Skeletal muscle satellite cell (primary cell): ENCODE results near the gene DISP2.
A peak's percentile ranks its signal among the peaks of the same experiment; 100 is the strongest.

ENCODE experiments used
- H3K27me3 ChIP-seq: 2 replicates; pipeline ENCODE4 v1.7.0; 2013; ENCODE audit warnings: low read length; ENCODE audit not compliant: control insufficient read depth, insufficient read depth
- H3K36me3 ChIP-seq: 2 replicates; pipeline ENCODE4 v1.7.0; 2013; ENCODE audit warnings: mild to moderate bottlenecking, control low read depth, low read length; ENCODE audit not compliant: insufficient read depth
- H3K4me1 ChIP-seq: 2 replicates; pipeline ENCODE4 v1.7.0; 2013; ENCODE audit warnings: low read length; ENCODE audit not compliant: control insufficient read depth, insufficient read depth
- H3K4me2 ChIP-seq: 2 replicates; pipeline ENCODE4 v1.7.0; 2013; ENCODE audit warnings: mild to moderate bottlenecking, low read length
- H3K4me3 ChIP-seq: 2 replicates; pipeline ENCODE4 v1.7.0; 2013; ENCODE audit warnings: low read length
- H3K9ac ChIP-seq: 2 replicates; pipeline ENCODE4 v1.7.0; 2013; ENCODE audit warnings: mild to moderate bottlenecking, low read depth, low read length, moderate library complexity
- H3K9me3 ChIP-seq: replicated peaks from 2 replicates; pipeline ENCODE4 v1.7.0; 2013; ENCODE audit warnings: mild to moderate bottlenecking, control low read depth, low read length

The DISP2 gene

GRCh38 chr15:40388941-40389823 is 31.2 kb downstream of the DISP2 start:
- Histone ChIP-seq H3K36me3 (peaks cover 51% of the 10 kb centered on the region), H3K9ac (no peak overlapping the region), H3K27me3 (no peaks in the 10 kb centered on the region), H3K9me3 (no peaks in the 10 kb centered on the region), H3K4me1 (peaks cover 11% of the 10 kb centered on the region), H3K4me2 (no peak overlapping the region), H3K4me3 (no peak overlapping the region)

- Histone ChIP-seq H3K4me1 (peaks cover 7% of the 10 kb centered on the region), H3K36me3 (peaks cover 55% of the 10 kb centered on the region), H3K27me3 (no peaks in the 10 kb centered on the region), H3K9ac (no peak overlapping the region), H3K4me3 (no peak overlapping the region), H3K9me3 (no peaks in the 10 kb centered on the region), H3K4me2 (no peak overlapping the region)
These were observed 32.0 kb downstream of the DISP2 start for GRCh38 chr15:40389824-40390595.

- peaks cover 7% of the 10 kb centered on the region for H3K4me1 ChIP-seq
- H3K36me3 ChIP-seq = peaks cover 45% of the 10 kb centered on the region
- H3K9ac ChIP-seq = no peak overlapping the region
- no peaks in the 10 kb centered on the region for H3K9me3 ChIP-seq
- no peak overlapping the region for H3K4me2 ChIP-seq
- no peaks in the 10 kb centered on the region for H3K27me3 ChIP-seq
- H3K4me3 ChIP-seq = no peak overlapping the region
These were observed 35.2 kb downstream of the DISP2 start for GRCh38 chr15:40392986-40393948.

- Histone ChIP-seq H3K9ac (no peak overlapping the region), H3K36me3 (peaks cover 19% of the 10 kb centered on the region), H3K4me1 (no peaks in the 10 kb centered on the region), H3K4me2 (no peak overlapping the region), H3K4me3 (no peak overlapping the region), H3K9me3 (no peaks in the 10 kb centered on the region), H3K27me3 (no peaks in the 10 kb centered on the region)
These were observed 39.8 kb downstream of the DISP2 start for GRCh38 chr15:40397688-40398412.

GRCh38 chr15:40398413-40398873 is 40.4 kb downstream of the DISP2 start:
- H3K4me2 ChIP-seq = no peak overlapping the region
- no peak overlapping the region for H3K9ac ChIP-seq
- H3K4me3 ChIP-seq = no peak overlapping the region
- peaks cover 14% of the 10 kb centered on the region for H3K36me3 ChIP-seq
- no peaks in the 10 kb centered on the region for H3K27me3 ChIP-seq
- H3K9me3 ChIP-seq = no peaks in the 10 kb centered on the region
- no peaks in the 10 kb centered on the region for H3K4me1 ChIP-seq

GRCh38 chr15:40399370-40399769 is 41.4 kb downstream of the DISP2 start:
- H3K9ac ChIP-seq = no peak overlapping the region
- H3K36me3 ChIP-seq = peaks cover 6% of the 10 kb centered on the region
- no peaks in the 10 kb centered on the region for H3K9me3 ChIP-seq
- H3K4me1 ChIP-seq = no peaks in the 10 kb centered on the region
- H3K4me2 ChIP-seq = no peak overlapping the region
- H3K27me3 ChIP-seq = no peaks in the 10 kb centered on the region
- H3K4me3 ChIP-seq = no peak overlapping the region

GRCh38 chr15:40405501-40406381 is 47.7 kb downstream of the DISP2 start, which contains the start of gene IVD:
Gene IVD (plus strand): TSS chr15:40405795. CDS start chr15:40405828, 33 bp downstream.
- Histone ChIP-seq H3K27me3 (no peaks in the 10 kb centered on the region), H3K9ac (peak within 1 kb of the TSS; percentile 88), H3K9me3 (no peaks in the 10 kb centered on the region), H3K4me3 (peak within 1 kb of the TSS; percentile 85), H3K36me3 (peaks cover 14% of the 10 kb centered on the region), H3K4me1 (peaks cover 15% of the 10 kb centered on the region), H3K4me2 (peak within 1 kb of the TSS; percentile 86)

- peak overlapping the region; percentile 40 for H3K4me2 ChIP-seq
- H3K9ac ChIP-seq = no peak overlapping the region
- H3K4me3 ChIP-seq = no peak overlapping the region
- H3K9me3 ChIP-seq = no peaks in the 10 kb centered on the region
- no peaks in the 10 kb centered on the region for H3K27me3 ChIP-seq
- H3K36me3 ChIP-seq = peaks cover 31% of the 10 kb centered on the region
- H3K4me1 ChIP-seq = peaks cover 15% of the 10 kb centered on the region
These were observed 49.4 kb downstream of the DISP2 start for GRCh38 chr15:40407330-40407990.

- H3K4me3 ChIP-seq = no peak overlapping the region
- no peaks in the 10 kb centered on the region for H3K9me3 ChIP-seq
- H3K4me1 ChIP-seq = peaks cover 15% of the 10 kb centered on the region
- H3K36me3 ChIP-seq = peaks cover 44% of the 10 kb centered on the region
- H3K4me2 ChIP-seq = no peak overlapping the region
- H3K27me3 ChIP-seq = no peaks in the 10 kb centered on the region
- H3K9ac ChIP-seq = no peak overlapping the region
These were observed 51.3 kb downstream of the DISP2 start for GRCh38 chr15:40409366-40409765.
